K562 (cell line): ENCODE measurements around the gene DCTN1. TPM values are rescaled to one million over a fixed set of nuclear protein-coding genes. Genes with fewer than 3 reads are reported as not detected.

Experiments used
- BHLHE40 ChIP-seq: IDR thresholded peaks from 2 replicates; pipeline ENCODE4 v1.6.1; 2011; ENCODE audit warnings: low read length, improper control_type of control experiment
- CCAR2 ChIP-seq: fragments of 200-400 bp; formaldehyde crosslinking; IDR thresholded peaks from 2 replicates; pipeline ENCODE4 v1.6.1; 2017; ENCODE audit warnings: mild to moderate bottlenecking, low read depth, low read length
- CXXC5 ChIP-seq: fragments of 250-450 bp; sonication (Bioruptor Pico); IDR thresholded peaks from 2 replicates; pipeline ENCODE4 v1.8.0; 2022; ENCODE audit warnings: inconsistent platforms, mild to moderate bottlenecking, moderate library complexity
- EP300 ChIP-seq: IDR thresholded peaks from 2 replicates; pipeline ENCODE4 v1.6.1; 2012; ENCODE audit warnings: low read length, improper control_type of control experiment
- MECOM ChIP-seq: fragments of 250-450 bp; sonication (Bioruptor Pico); IDR thresholded peaks from 2 replicates; pipeline ENCODE4 v1.8.0; 2022; ENCODE audit warnings: inconsistent platforms
- MTA3 ChIP-seq: fragments of 450-650 bp; formaldehyde crosslinking; IDR thresholded peaks from 2 replicates; pipeline ENCODE4 v1.6.1; 2017; ENCODE audit warnings: mild to moderate bottlenecking, borderline replicate concordance
- POLR2G ChIP-seq: fragments of 200-400 bp; formaldehyde crosslinking; IDR thresholded peaks from 2 replicates; pipeline ENCODE4 v1.6.1; 2017; ENCODE audit warnings: low read depth, mild to moderate bottlenecking, antibody characterized with exemption, low read length, moderate library complexity
- RHOXF2B ChIP-seq: fragments of 250-450 bp; sonication (Bioruptor Pico); conservative IDR thresholded peaks from 2 replicates; pipeline ENCODE4 v1.5.1; 2021
- SOX6 ChIP-seq: fragments of 450-650 bp; IDR thresholded peaks from 2 replicates; pipeline ENCODE4 v1.6.1; 2014; ENCODE audit warnings: mild to moderate bottlenecking
- TARDBP ChIP-seq: fragments of 450-650 bp; IDR thresholded peaks from 2 replicates; pipeline ENCODE4 v1.6.1; 2016
- ZFPM2 ChIP-seq: fragments of 250-450 bp; sonication (Bioruptor Pico); IDR thresholded peaks from 2 replicates; pipeline ENCODE4 v1.5.1; 2022; ENCODE audit warnings: mild to moderate bottlenecking
- ZNF354B ChIP-seq: fragments of 250-450 bp; sonication (Bioruptor Pico); IDR thresholded peaks from 2 replicates; pipeline ENCODE4 v1.4.0; 2020
- ZNF79 ChIP-seq: fragments of 250-450 bp; sonication (Bioruptor Pico); IDR thresholded peaks from 2 replicates; pipeline ENCODE4 v1.4.0; 2020; ENCODE audit warnings: low read depth, mild to moderate bottlenecking, moderate library complexity
- polyA plus RNA-seq, 8 experiments: library from polyadenylated mRNA; depleted of rRNA in 4 of 8; stranded (reverse) in 5 of 8; unstranded in 3 of 8; fragments of >200 nt; fragmentation: Nextera tagmentation in 2 of 8; fragmentation: Illumina TruSeq in 1 of 8; extraction: Ambion mirVana in 2 of 8; extraction: Trizol in 1 of 8; gene quantifications; 2 replicates each; pipeline versions ENCODE4 v1.2.1 to v1.2.3, GENCODE V29; 2011 to 2014; ENCODE audit warnings: inconsistent platforms in 1 of 8, missing spikeins in 1 of 8
- total RNA-seq, 7 experiments: library from RNA; depleted of rRNA in 6 of 7; stranded (reverse); fragments of >200 nt in 6 of 7; fragmentation: Illumina TruSeq in 2 of 7; extraction: Trizol in 2 of 7; gene quantifications; 2 replicates each; pipeline versions ENCODE4 v1.2.1 to v1.2.3, GENCODE V29; 2011 to 2021; ENCODE audit warnings: low replicate concordance in 1 of 7
- TF ChIP-seq, protein P1 (sequence below): fragments of 450-650 bp; formaldehyde crosslinking; IDR thresholded peaks from 2 replicates; pipeline ENCODE4 v1.4.0; 2022; ENCODE audit warnings: missing genetic modification characterization
- TF ChIP-seq, protein P2 (sequence below), 3 experiments: IDR thresholded peaks in 2 of 3; conservative IDR thresholded peaks in 1 of 3; 2 replicates each; pipeline ENCODE4 v1.5.1; 2011 to 2012; ENCODE audit warnings: low read length in 3 of 3, mild to moderate bottlenecking in 3 of 3, control low read depth in 2 of 3, improper control_type of control experiment in 1 of 3, inconsistent platforms in 1 of 3, low read depth in 1 of 3, mixed read lengths in 1 of 3, moderate library complexity in 1 of 3; ENCODE audit not compliant: insufficient read depth in 2 of 3
- TF ChIP-seq, protein P3 (sequence below): IDR thresholded peaks from 3 replicates; pipeline ENCODE4 v1.6.1; 2011; ENCODE audit warnings: borderline replicate concordance, mild to moderate bottlenecking, moderate library complexity; ENCODE audit not compliant: insufficient read length; ENCODE audit errors: extremely low read depth
- TF ChIP-seq, protein P4 (sequence below), 2 experiments: IDR thresholded peaks in 1 of 2; conservative IDR thresholded peaks in 1 of 2; 2 replicates each; pipeline ENCODE4 v1.6.1; 2016; ENCODE audit warnings: low read depth in 2 of 2, mild to moderate bottlenecking in 1 of 2, missing compliant biosample characterization in 1 of 2, missing genetic modification characterization in 1 of 2, moderate library complexity in 1 of 2

DCTN1 gene
- total and polyA plus RNA-seq, 9 of the 15 experiments (the other 6 are each of a cell fraction or from before 2014, with no cell fraction given), result 23.9 to 71.7 (median 45.0) TPM

DNA sequence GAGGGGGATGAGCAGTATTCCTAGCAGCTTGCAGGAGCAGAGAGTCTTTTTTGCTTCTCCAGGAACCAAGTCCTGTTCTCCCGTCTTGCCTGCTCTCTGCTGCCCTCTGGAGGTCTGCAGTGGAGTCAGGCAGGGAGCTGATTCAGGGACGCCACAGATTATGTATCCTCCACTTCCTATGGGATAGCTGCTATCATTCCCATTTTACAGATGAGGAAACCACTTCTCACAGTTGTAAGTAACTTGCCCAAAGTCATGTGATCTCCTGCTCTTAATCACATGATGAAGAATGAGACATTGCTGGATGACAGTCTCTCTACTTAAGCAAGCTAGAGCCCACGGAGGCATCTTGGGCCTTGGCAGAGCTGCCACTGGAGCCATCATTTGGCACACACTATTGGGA, 45.2 kb downstream of the DCTN1 start (continued):
- TF ChIP-seq, protein P1, sequence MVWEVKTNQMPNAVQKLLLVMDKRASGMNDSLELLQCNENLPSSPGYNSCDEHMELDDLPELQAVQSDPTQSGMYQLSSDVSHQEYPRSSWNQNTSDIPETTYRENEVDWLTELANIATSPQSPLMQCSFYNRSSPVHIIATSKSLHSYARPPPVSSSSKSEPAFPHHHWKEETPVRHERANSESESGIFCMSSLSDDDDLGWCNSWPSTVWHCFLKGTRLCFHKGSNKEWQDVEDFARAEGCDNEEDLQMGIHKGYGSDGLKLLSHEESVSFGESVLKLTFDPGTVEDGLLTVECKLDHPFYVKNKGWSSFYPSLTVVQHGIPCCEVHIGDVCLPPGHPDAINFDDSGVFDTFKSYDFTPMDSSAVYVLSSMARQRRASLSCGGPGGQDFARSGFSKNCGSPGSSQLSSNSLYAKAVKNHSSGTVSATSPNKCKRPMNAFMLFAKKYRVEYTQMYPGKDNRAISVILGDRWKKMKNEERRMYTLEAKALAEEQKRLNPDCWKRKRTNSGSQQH (CRISPR knock-in tag), result no peak
- TF ChIP-seq ZNF354B (CRISPR knock-in tag) (no peak), EP300 (no peak), MECOM (no peak), BHLHE40 (0 out of 2 replicates have a peak, but pooled peaks have one; percentile 11), SOX6 (no peak), TARDBP (no peak), ZNF79 (CRISPR knock-in tag) (no peak), MTA3 (no peak), RHOXF2B (CRISPR knock-in tag) (no peak), POLR2G (no peak), CXXC5 (CRISPR knock-in tag) (no peak), ZFPM2 (CRISPR knock-in tag) (no peak), CCAR2 (no peak)
- TF ChIP-seq, protein P2, sequence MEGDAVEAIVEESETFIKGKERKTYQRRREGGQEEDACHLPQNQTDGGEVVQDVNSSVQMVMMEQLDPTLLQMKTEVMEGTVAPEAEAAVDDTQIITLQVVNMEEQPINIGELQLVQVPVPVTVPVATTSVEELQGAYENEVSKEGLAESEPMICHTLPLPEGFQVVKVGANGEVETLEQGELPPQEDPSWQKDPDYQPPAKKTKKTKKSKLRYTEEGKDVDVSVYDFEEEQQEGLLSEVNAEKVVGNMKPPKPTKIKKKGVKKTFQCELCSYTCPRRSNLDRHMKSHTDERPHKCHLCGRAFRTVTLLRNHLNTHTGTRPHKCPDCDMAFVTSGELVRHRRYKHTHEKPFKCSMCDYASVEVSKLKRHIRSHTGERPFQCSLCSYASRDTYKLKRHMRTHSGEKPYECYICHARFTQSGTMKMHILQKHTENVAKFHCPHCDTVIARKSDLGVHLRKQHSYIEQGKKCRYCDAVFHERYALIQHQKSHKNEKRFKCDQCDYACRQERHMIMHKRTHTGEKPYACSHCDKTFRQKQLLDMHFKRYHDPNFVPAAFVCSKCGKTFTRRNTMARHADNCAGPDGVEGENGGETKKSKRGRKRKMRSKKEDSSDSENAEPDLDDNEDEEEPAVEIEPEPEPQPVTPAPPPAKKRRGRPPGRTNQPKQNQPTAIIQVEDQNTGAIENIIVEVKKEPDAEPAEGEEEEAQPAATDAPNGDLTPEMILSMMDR (IDR thresholded peaks at IDR 0.05 in 2 of 3, conservative IDR thresholded peaks at IDR 0.05 in 1 of 3; ENCODE audit: insufficient read depth in 2 of 3, low read depth in 1 of 3, low read length in 3 of 3), result peak; percentile 87 to 90 (median 88)
- TF ChIP-seq, protein P3, sequence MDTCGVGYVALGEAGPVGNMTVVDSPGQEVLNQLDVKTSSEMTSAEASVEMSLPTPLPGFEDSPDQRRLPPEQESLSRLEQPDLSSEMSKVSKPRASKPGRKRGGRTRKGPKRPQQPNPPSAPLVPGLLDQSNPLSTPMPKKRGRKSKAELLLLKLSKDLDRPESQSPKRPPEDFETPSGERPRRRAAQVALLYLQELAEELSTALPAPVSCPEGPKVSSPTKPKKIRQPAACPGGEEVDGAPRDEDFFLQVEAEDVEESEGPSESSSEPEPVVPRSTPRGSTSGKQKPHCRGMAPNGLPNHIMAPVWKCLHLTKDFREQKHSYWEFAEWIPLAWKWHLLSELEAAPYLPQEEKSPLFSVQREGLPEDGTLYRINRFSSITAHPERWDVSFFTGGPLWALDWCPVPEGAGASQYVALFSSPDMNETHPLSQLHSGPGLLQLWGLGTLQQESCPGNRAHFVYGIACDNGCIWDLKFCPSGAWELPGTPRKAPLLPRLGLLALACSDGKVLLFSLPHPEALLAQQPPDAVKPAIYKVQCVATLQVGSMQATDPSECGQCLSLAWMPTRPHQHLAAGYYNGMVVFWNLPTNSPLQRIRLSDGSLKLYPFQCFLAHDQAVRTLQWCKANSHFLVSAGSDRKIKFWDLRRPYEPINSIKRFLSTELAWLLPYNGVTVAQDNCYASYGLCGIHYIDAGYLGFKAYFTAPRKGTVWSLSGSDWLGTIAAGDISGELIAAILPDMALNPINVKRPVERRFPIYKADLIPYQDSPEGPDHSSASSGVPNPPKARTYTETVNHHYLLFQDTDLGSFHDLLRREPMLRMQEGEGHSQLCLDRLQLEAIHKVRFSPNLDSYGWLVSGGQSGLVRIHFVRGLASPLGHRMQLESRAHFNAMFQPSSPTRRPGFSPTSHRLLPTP, result no peak
- TF ChIP-seq, protein P4, sequence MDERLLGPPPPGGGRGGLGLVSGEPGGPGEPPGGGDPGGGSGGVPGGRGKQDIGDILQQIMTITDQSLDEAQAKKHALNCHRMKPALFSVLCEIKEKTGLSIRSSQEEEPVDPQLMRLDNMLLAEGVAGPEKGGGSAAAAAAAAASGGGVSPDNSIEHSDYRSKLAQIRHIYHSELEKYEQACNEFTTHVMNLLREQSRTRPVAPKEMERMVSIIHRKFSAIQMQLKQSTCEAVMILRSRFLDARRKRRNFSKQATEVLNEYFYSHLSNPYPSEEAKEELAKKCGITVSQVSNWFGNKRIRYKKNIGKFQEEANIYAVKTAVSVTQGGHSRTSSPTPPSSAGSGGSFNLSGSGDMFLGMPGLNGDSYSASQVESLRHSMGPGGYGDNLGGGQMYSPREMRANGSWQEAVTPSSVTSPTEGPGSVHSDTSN (CRISPR knock-in tag; IDR thresholded peaks at IDR 0.05; ENCODE audit: low read depth), result no peak
- TF ChIP-seq, protein P4 (tag; conservative IDR thresholded peaks at IDR 0.05; ENCODE audit: low read depth), result no peak
